ENCODE results near the gene GTSE1.
"Not testable (repeated sequence)": the region's sequence is repeated elsewhere in the genome, so short reads cannot be mapped to it uniquely, and the experiment has no call there.

Gene GTSE1

DNA sequence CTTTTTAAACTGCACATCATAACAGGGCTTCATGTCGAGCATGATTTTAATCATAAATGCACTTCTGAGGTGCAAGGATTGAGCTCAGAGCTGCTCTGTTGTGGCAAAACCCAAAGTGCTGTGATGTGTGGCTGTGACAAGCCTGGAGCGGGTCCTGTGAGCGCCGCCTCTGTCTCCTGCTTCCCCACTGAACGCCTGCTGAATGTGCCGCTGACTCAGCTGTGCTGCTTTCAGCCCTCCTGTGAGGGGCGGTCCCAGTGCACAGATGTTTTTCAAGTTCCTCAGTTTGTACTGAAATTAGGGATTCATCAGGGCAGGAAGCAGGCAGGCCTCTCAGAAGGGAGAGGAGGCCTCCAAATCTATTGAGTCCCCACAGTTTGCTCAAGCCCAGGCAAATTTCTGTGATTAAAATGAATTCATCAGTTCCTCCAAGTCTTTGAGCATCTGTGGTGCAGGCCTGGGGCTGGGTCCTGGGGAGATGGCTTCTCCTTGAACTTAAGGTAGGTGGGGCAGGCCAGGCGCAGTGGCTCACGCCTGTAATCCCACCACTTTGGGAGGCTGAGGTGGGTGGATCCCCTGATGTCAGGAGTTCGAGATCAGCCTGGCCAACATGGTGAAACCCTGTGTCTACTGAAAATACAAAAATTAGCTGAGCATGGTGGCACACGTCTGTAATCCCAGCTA, 3.0 kb upstream of the GTSE1 start:
- peak in 30 of 56 donors; percentile 10 to 65 (median 31) for DNase-seq

DNA sequence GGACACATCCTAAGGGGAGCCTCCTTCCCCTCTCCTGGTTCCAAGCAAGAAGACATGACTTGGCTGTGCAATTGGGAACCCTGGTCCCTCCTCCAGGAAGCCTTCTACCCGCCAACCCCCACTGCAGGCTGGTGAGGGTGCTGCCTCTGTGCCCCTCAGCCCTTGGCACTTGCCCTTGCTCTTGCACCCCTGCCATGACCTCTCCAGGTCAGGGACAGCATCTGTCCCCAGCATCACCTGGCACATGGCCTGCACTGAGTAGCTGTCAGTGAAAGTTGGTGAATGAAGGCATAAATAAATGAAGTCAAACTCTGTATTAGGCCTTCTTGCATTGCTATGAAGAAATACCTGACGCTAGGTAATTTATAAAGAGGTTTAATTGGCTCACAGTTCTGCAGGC, 1.9 kb upstream of the GTSE1 start:
- no peak for DNase-seq

DNA sequence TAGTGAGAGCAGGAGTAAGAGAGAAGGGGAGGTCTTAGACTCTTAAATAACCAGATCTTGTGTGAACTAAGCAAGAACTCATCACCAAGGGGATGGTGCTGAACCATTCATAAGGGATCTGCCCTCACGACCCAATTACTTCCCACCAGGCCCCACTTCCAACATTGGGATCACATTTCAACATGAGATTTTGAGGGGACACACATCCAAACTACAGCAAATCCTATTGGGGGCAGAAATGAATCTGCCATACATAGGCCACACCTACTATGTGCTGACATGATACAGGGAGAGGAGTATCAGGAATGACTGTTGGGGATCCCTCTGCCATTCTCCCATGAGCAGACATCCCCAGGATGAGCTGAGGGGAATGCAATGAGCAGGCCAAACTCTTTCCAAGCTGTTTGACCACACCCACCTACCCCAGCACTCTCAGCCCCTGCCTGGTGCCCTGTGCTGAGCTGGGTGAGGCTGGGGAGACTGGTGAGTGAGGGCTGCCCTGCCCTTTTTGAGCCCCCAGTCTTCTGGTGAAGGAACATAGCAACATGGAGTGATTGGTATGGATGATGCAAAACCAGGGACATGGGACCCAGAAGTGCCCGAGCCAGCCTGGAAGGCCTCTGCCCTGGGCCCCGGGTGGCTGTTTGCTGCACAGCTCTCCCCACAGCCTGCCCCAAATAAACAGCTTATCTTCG, 1.2 kb upstream of the GTSE1 start:
- no peak for DNase-seq

DNA sequence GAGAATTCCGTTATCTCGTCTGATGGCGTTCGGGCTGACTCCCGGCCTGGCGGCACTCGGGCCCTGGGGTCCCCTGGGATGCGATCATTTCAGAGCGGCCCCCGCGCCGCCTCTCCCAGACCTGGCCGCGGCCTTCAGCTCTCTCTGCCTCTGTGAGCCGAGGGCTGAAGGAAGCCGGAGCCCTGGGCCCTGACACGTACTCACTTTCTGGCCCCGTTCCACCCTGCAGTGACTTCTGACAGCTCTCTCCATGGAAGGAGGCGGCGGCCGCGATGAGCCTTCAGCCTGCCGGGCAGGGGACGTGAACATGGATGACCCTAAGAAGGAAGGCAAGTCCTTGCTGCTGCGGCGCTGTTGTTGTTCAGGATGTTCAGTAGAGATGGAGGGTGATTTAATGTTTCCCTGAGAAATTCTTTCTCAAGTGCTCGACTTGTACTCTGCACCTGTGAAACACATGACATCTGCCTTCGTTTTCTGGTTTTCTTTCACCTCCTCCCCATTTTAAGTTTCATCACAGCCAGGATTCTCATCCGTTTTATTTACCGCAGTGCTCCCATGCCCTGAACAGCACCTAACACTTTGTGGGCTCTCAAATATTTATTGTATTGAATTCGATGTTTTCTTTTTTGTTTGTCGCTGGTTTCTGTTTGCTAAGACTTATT, 612 bp downstream of the GTSE1 start:
- peak in 3 of 56 donors; percentile 12 to 49 (median 30) for DNase-seq

DNA sequence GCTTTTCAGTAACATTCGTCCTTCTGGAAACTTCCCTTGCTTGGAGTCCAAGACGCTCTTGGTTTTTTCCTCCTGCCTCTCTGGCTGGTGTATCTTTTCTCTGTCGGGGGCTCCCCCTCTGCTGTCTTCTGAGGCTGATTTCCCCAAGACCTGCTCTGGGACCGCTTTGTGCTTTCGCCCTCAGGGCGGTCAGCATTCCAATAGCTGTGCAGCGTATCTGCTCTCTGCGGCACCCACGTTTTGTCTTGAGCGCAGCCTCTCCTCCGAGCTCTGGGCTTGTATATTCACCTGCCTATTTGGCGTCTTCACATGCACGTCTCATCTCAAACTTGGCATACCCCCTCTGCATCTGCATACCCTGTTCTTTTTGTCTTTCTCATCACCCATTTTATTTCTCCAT, 2.4 kb downstream of the GTSE1 start:
- no peak for DNase-seq

DNA sequence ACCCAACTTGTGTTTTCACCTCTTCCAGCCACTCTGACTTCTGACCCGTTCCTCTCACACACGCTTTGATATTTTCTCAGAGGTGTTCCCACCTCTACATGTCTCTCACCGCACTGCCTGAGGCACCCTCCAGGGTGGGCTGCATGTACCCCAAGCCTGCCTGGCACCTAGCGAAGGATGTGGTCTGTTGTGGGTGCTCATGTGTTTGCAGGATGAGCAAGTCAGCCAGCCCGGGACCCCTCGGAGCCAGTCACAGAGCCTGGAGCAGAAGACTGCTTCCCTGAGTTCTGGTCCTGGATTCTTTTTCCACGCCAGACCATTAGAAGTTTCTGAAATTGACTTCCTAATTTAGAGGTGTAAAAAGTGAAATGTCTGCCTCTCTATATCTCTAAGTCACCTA, 3.8 kb downstream of the GTSE1 start:
- DNase-seq: no peak

DNA sequence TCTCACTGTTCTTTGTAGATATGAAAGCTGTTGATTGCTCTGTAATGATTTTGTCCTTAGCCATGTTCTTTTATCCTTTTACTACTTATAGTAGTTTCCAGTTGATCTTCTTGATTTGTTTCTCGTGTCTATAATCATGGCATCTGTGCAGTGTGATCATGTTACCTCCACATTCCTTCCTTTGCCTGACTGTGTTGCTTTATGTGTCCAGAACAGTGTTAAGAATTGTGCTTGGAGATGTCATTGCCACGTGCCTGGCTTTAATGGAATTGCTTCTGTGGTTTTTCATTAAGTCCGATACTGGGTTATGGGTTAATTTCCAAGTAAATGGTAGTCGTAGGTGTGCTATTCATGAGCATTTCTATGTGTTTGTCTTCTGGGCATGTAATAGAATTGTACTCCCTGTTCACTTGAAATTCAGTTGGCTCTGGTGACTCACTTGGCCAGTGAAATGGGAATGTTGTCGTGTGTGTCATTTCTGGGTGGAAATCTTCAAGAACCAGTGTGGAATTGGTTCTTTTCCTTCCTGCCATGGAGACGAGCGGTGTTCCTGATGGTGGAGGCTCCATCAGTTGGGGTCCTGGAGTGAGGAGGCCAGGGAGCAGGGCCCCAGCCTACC, 6.8 kb downstream of the GTSE1 start:
- no peak for DNase-seq

DNA sequence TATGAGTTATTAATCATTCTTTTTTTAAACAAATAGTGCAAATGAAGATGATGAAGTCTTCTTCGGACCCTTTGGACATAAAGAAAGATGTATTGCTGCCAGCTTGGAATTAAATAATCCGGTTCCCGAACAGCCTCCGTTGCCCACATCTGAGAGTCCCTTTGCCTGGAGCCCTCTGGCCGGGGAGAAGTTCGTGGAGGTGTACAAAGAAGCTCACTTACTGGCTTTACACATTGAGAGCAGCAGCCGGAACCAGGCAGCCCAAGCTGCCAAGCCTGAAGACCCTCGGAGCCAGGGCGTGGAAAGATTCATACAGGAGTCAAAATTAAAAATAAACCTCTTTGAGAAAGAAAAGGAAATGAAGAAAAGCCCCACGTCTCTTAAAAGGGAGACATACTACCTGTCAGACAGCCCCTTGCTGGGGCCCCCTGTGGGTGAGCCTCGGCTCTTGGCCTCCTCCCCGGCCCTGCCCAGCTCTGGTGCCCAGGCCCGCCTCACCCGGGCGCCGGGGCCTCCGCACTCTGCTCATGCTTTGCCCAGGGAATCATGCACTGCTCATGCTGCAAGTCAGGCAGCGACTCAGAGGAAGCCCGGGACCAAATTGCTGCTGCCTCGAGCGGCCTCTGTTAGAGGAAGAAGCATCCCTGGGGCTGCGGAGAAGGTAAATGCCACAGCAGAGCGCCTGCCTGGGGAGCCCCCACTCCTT, 11.8 kb downstream of the GTSE1 start:
- DNase-seq: no peak

DNA sequence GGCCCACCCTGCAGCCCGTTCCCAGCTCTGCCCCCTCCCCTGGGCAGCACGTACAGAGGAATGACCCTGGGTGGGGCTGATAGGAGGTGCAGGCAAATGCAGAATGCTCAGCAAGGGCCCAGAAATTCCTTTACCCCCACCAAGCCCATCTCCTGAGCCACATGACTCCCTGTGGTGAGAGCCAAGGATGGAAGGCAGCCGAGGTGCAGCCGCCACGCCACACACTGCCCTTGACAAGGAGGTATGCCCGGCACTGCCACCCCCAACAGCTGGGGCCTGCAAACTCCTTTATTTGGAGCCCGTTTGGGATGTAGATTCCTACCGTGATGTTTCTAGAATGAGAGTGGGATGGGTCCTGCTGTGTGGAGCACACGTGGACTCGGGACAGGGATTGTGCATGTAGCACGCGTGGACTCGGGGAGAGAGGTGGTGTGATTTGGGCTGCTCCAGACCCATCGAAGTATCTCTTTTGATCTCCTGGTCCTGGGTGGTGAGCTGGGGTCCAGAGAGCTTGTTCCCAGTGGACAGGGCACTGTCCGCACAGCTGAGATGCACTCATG, 12.9 kb downstream of the GTSE1 start:
- DNase-seq: no peak

DNA sequence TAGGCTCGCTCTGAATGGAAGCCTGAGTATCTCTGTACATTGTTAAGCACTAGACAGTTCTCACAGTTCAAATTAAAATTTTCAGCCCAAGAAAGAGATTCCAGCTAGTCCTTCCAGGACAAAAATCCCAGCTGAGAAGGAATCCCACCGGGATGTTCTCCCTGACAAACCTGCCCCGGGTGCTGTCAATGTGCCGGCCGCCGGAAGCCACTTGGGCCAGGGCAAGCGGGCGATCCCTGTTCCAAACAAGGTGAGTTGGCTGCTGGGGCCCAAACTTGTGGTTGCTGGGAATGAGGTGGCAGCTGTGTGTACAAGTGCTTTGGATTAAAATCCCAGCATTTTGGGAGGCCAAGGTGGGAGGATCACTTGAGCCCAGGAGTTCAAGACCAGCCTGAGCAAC, 15.4 kb downstream of the GTSE1 start:
- no peak for DNase-seq

DNA sequence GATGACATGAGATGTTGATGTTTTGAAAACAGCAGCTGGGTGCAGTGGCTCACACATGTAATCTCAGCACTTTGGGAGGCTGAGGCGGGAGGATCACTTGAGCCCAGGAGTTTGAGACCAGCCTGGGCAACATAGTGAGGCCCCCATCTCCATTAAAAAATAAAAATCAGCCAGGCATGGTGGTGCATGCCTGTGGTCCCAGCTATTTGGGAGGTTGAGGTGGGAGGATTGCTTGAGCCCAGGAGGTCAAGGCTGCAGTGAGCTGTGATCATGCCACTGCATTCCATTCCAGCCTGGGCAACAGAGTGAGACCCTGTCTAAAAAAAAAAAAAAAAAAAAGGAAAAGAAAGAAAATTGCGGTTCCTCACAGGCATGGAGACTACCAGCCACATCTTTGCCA, 16.2 kb downstream of the GTSE1 start:
- not testable (repeated sequence) for DNase-seq

DNA sequence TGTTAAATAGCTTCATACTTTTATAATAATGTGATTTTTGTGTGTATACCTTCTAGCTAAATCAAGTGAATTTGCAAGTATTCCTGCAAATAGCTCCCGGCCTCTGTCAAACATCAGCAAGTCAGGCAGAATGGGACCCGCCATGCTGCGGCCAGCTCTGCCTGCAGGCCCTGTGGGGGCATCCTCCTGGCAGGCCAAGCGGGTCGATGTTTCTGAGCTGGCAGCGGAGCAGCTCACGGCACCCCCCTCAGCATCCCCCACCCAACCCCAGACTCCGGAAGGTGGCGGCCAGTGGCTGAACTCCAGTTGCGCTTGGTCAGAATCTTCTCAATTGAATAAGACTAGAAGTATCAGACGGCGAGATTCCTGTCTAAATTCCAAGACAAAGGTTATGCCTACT, 19.3 kb downstream of the GTSE1 start:
- no peak for DNase-seq

DNA sequence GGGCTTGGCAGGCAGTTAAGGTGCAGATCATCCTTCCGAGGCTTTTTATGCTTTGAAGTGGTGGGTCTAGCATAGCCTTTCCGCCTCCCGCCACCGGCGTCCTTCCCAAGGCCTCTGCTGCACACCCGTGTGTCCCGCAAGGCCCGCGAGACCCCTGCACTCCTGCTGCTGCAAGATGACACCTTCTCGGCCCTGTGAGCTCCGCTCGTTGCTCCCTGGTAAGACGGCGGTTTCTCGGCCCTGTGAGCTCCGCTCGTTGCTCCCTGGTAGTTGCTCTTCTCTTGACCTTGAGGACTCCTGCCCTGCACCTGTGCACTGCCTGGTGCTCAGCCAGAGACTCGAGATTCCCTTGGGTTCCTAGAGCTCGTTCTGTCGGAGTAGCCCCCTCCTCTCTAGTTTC, 21.0 kb downstream of the GTSE1 start:
- DNase-seq: no peak

DNA sequence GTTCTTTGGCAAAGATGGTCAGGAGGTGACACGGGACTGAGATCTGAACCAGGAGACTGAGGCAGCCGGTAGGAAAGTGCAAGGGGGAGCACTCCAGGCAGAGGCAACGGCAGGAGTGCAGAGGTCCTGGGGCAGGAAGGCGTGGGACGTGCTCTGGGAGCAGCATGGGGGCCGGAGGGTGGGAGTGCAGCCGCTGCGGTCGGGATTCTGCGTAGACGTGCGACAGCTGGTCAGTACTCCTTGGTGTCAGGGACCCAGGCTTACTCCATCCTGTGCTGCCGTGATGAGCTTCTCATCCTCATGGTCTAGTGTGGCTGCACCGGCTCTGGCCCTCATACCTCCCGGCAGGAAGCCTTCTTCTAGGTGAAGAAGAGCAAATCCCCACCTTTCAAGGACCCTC, 21.9 kb downstream of the GTSE1 start:
- DNase-seq: no peak

DNA sequence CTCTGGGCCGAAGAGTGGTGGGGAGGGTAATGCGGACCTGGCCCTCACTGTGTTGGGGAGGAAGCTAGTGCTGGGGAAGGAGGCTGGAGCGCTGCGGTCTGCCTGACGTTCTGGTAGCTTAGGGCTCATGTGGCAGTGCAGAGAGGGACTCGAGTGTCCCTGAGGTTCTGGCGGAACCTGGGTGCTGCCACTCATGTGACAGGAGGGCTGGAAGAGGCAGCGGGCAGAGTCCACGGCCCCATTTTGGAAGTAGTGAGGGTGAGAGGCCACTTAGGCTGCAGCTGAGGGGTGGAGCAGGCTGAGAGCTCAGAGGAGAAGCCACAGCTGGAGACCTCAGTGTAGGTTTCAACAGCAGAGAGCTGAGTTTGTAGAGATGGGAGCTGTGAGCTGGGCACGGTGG, 22.6 kb downstream of the GTSE1 start:
- no peak for DNase-seq

DNA sequence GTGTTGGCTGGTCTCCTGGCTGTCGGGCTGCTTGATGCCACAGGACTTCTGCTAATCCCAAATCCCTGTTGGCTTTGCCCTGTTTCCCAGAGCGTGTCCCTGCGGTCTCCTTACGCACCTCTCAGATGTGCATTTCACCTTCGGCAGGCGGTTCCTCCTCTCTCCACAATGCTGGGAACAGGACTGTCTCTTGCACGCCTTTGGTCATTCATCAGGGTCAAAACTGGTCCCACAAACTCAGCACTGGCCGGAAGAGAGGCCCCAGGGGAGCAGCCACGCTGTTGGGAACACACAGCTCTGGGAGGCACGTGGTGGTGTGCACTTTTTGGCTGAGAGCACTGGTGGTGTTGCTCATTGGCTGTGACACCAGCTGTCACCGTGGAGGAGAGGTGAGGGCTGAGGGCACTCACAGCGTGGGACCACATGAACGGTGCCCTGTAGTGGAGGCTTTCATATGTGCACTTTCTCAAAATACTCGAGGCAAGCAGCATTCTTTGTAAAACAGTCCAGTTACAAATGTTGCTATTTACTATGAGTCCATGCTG, 23.6 kb downstream of the GTSE1 start:
- DNase-seq: no peak

DNA sequence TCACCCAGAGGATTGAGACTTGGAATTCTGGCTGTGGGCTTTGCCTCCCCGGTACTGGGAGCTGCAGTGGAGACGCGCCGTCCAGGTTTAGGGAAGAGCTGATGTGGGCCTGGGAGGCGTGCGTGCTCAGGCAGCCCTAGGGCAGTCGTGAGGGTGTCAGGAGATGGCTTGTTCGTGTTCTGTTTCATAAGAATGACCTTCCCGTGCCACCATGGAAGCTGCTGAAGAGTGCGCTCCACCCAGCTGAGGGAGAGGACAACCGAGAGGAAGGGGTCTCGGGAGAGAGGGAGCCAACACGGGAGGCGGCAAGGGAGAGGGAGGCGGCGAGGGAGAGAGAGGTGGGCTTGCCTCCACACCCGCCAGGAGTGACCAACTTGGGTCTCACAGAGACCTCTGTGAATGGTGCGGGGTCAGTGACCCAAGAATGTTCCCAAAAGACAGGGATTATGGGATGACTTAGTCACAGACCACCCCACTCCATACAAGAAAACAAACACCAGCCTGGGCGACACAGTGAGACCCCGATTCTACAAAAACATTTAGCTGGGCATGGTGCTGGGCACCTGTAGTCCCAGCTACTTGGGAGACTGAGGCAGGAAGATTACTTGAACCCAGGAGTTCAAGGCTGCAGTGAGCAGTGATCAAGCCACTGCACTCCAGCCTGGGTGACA, 24.2 kb downstream of the GTSE1 start:
- DNase-seq: no peak

DNA sequence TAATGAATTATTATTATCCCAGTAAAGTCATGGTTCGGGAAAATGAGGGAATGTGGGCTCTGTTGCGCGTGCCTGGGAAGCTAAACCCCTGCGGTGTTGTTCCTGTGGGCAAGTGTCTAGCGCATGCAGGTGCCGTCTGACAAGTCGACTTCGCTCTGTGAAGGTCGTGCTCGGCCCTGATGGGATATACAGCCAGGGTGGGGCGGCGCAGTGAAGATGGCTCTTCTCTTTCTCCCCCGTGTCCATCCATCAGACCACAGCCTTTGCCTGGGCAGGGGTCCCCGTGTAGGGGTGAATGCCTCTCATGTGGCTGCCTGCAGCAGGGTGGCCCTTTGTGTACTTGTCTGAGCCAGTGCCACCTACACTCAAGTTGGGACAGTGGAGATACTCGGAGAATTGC, 26.0 kb downstream of the GTSE1 start:
- no peak for DNase-seq

DNA sequence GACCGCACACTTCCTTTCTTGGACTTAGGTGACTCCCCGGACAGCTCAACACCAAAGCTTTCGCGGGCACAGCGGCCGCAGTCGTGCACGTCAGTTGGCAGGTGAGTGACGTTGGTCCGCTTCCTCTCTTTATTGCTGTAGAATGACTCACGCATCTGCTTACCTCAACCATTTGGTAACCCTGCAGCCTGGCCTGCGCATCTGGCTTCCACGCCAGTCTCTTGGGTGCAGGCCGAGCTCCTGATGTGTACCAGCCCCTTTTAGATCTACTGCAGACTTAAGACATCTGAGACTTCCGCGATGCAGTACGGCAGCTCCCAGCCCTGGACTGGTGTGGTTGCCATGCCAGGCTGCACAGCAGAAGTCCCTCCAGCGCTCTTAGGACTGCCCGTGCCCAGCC, 26.5 kb downstream of the GTSE1 start:
- DNase-seq: no peak

DNA sequence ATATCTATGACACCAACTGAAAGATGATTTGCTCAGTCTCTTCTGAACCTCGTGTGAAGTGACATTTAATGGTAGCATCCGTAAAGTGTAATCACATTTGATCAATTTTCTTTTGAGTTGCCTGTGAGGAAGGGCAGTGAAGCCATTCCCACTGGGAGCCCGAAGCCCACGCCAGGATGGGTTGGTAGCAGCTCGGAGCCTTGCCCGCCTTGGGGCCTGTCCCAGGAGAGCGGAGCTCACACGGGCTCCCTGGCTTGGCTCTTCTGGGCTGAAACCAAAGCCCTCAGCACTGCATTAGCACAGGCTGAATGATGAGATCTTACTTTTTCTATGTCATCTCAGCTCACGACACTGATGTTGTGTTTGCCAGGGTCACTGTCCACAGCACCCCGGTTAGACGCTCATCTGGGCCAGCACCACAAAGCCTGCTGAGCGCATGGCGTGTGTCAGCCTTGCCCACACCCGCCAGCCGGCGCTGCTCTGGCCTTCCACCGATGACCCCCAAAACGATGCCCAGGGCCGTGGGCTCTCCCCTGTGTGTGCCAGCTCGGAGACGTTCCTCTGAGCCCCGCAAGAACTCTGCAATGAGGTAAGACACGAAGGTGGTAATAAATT, 29.5 kb downstream of the GTSE1 start:
- no peak for DNase-seq
